Measurements from ENCODE around the gene DAPP1.
"Not testable (repeated sequence)": the region's sequence is repeated elsewhere in the genome, so short reads cannot be mapped to it uniquely, and the experiment has no call there.

DAPP1 gene

GRCh38 chr4:99827857-99828256 lies 11.2 kb downstream of the DAPP1 start:
- no peak overlapping the region for H3K4me3 ChIP-seq (ENCODE audit: control insufficient read depth, low read depth, low read length)
- DNase-seq (ENCODE audit: low read depth), result no peak
- no peak for TF ChIP-seq CTCF (conservative IDR thresholded peaks at IDR 0.05; ENCODE audit: control insufficient read depth, insufficient read depth, low read depth, low read length)

- TF ChIP-seq CTCF (conservative IDR thresholded peaks at IDR 0.05; ENCODE audit: control insufficient read depth, insufficient read depth, low read depth, low read length), result no peak
Measured at GRCh38 chr4:99828477-99828876, 11.8 kb downstream of the DAPP1 start.

GRCh38 chr4:99830051-99830450 lies 13.4 kb downstream of the DAPP1 start:
- H3K4me3 ChIP-seq (ENCODE audit: control insufficient read depth, low read depth, low read length); DNase-seq (ENCODE audit: low read depth): not testable (repeated sequence)

More at GRCh38 chr4:99828477-99828876, 11.8 kb downstream of the DAPP1 start:
- no peak overlapping the region for H3K4me3 ChIP-seq (ENCODE audit: control insufficient read depth, low read depth, low read length)
- no peak for DNase-seq (ENCODE audit: low read depth)

- H3K4me3 ChIP-seq (ENCODE audit: control insufficient read depth, low read depth, low read length), result no peak overlapping the region
- DNase-seq (ENCODE audit: low read depth), result no peak
- no peak for TF ChIP-seq CTCF (conservative IDR thresholded peaks at IDR 0.05; ENCODE audit: control insufficient read depth, insufficient read depth, low read depth, low read length)
Measured at GRCh38 chr4:99832321-99832720, 15.7 kb downstream of the DAPP1 start.

- no peak overlapping the region for H3K4me3 ChIP-seq (ENCODE audit: control insufficient read depth, low read depth, low read length)
- TF ChIP-seq CTCF (conservative IDR thresholded peaks at IDR 0.05; ENCODE audit: control insufficient read depth, insufficient read depth, low read depth, low read length), result no peak
- no peak for DNase-seq (ENCODE audit: low read depth)
Measured at GRCh38 chr4:99832758-99833157, 16.1 kb downstream of the DAPP1 start.

- H3K4me3 ChIP-seq (ENCODE audit: control insufficient read depth, low read depth, low read length), result no peak overlapping the region
- no peak for TF ChIP-seq CTCF (conservative IDR thresholded peaks at IDR 0.05; ENCODE audit: control insufficient read depth, insufficient read depth, low read depth, low read length)
- no peak for DNase-seq (ENCODE audit: low read depth)
Measured at GRCh38 chr4:99833756-99834155, 17.1 kb downstream of the DAPP1 start.

GRCh38 chr4:99834569-99834968 lies 17.9 kb downstream of the DAPP1 start:
- TF ChIP-seq CTCF (conservative IDR thresholded peaks at IDR 0.05; ENCODE audit: control insufficient read depth, insufficient read depth, low read depth, low read length), result no peak
- H3K4me3 ChIP-seq (ENCODE audit: control insufficient read depth, low read depth, low read length), result no peak overlapping the region

More at GRCh38 chr4:99834569-99834968, 17.9 kb downstream of the DAPP1 start:
- DNase-seq (ENCODE audit: low read depth), result no peak
